HEK293T (cell line): ENCODE data around the gene BMP10.

Source experiments
- CTCF ChIA-PET: fragments of 350-600 bp; formaldehyde crosslinking; extraction: SDS; loops from one replicate; lab custom pipeline; 2021; ENCODE audit warnings: antibody characterized with exemption, inconsistent platforms; lab: Yijun Ruan, JAX
- POLR2A ChIA-PET: fragments of 350-600 bp; formaldehyde crosslinking; extraction: SDS; loops from one replicate; lab custom pipeline; 2020; ENCODE audit warnings: antibody characterized with exemption, inconsistent platforms; lab: Yijun Ruan, JAX
- DNase-seq: peaks from one replicate; pipeline ENCODE4 v3.0.0; 2012; ENCODE audit warnings: mixed read lengths; ENCODE audit errors: extremely low spot score
- ARNT ChIP-seq: fragments of 450-650 bp; IDR thresholded peaks from 2 replicates; pipeline ENCODE4 v1.6.1; 2017; ENCODE audit warnings: mild to moderate bottlenecking
- BHLHE40 ChIP-seq: fragments of 450-650 bp; IDR thresholded peaks from 2 replicates; pipeline ENCODE4 v1.6.1; 2016; ENCODE audit warnings: mild to moderate bottlenecking, moderate library complexity, borderline replicate concordance
- CTBP1 ChIP-seq: fragments of 450-650 bp; IDR thresholded peaks from 2 replicates; pipeline ENCODE4 v1.6.1; 2016; ENCODE audit warnings: borderline replicate concordance
- ELF4 ChIP-seq: fragments of 450-650 bp; IDR thresholded peaks from 2 replicates; pipeline ENCODE4 v1.6.1; 2017; ENCODE audit warnings: antibody characterized with exemption
- FOXA1 ChIP-seq: fragments of 450-650 bp; IDR thresholded peaks from 2 replicates; pipeline ENCODE4 v1.6.1; 2016; ENCODE audit warnings: mild to moderate bottlenecking
- FOXK2 ChIP-seq: fragments of 450-650 bp; IDR thresholded peaks from 2 replicates; pipeline ENCODE4 v1.6.1; 2016; ENCODE audit warnings: mild to moderate bottlenecking
- FOXM1 ChIP-seq: fragments of 450-650 bp; IDR thresholded peaks from 2 replicates; pipeline ENCODE4 v1.6.1; 2017; ENCODE audit warnings: mild to moderate bottlenecking, borderline replicate concordance
- HDGF ChIP-seq: fragments of 450-650 bp; IDR thresholded peaks from 2 replicates; pipeline ENCODE4 v1.6.1; 2017; ENCODE audit warnings: antibody characterized with exemption, borderline replicate concordance
- L3MBTL2 ChIP-seq: fragments of 450-650 bp; conservative IDR thresholded peaks from 2 replicates; pipeline ENCODE4 v1.6.1; 2016; ENCODE audit warnings: mild to moderate bottlenecking
- LEF1 ChIP-seq: fragments of 450-650 bp; IDR thresholded peaks from 2 replicates; pipeline ENCODE4 v1.6.1; 2017; ENCODE audit warnings: mild to moderate bottlenecking, borderline replicate concordance
- NFRKB ChIP-seq: fragments of 450-650 bp; IDR thresholded peaks from 2 replicates; pipeline ENCODE4 v1.6.1; 2016; ENCODE audit warnings: mild to moderate bottlenecking, moderate library complexity
- PKNOX1 ChIP-seq: fragments of 450-650 bp; IDR thresholded peaks from 2 replicates; pipeline ENCODE4 v1.6.1; 2016
- SP1 ChIP-seq: fragments of 450-650 bp; IDR thresholded peaks from 2 replicates; pipeline ENCODE4 v1.6.1; 2017
- SUZ12 ChIP-seq: fragments of 450-650 bp; IDR thresholded peaks from 2 replicates; pipeline ENCODE4 v1.6.1; 2016; ENCODE audit warnings: mild to moderate bottlenecking
- TARDBP ChIP-seq: fragments of 450-650 bp; IDR thresholded peaks from 2 replicates; pipeline ENCODE4 v1.6.1; 2016
- ZNF384 ChIP-seq: fragments of 450-650 bp; IDR thresholded peaks from 2 replicates; pipeline ENCODE4 v1.6.1; 2016

The BMP10 gene

GRCh38 chr2:68831686-68832232 is 39.4 kb downstream of the BMP10 start:
- no peak for TF ChIP-seq ELF4
- no peak for TF ChIP-seq LEF1
- TF ChIP-seq FOXK2, result no peak
- TF ChIP-seq ZNF384, result no peak
- no peak for TF ChIP-seq FOXM1
- no peak for TF ChIP-seq L3MBTL2
- no peak for TF ChIP-seq CTBP1
- no peak for TF ChIP-seq FOXA1
- no peak for TF ChIP-seq PKNOX1
- no peak for TF ChIP-seq NFRKB
- DNase-seq, result no peak
- CTCF ChIA-PET, result no interaction called here
- POLR2A ChIA-PET, result no interaction called here

GRCh38 chr2:68829749-68830148 is 41.4 kb downstream of the BMP10 start:
- DNase-seq, result no peak
- CTCF ChIA-PET, result interaction anchor here (1.0 to 1.1 kb wide), 2 partner anchors 13 to 366 kb away, joined by 3 read pairs; no protein-coding TSS in a partner anchor
- POLR2A ChIA-PET, result no interaction called here
- TF ChIP-seq ARNT (no peak), LEF1 (no peak), ZNF384 (no peak), ELF4 (no peak), FOXA1 (no peak), TARDBP (no peak), NFRKB (no peak), FOXM1 (no peak), FOXK2 (no peak), BHLHE40 (no peak), PKNOX1 (no peak), L3MBTL2 (no peak), SP1 (no peak)

- CTCF ChIA-PET, result interaction anchor here (0.7 to 1.1 kb wide), 2 partner anchors 10 to 13 kb away, joined by 3 to 4 read pairs; no protein-coding TSS in a partner anchor
- POLR2A ChIA-PET, result no interaction called here
- no peak for TF ChIP-seq ELF4
- TF ChIP-seq PKNOX1, result peak; percentile 76
- no peak for TF ChIP-seq LEF1
- TF ChIP-seq SUZ12, result no peak
- TF ChIP-seq FOXA1, result no peak
- TF ChIP-seq HDGF, result no peak
- peak; percentile 53 for DNase-seq
Measured at GRCh38 chr2:68828887-68829708, 42.1 kb downstream of the BMP10 start.

GRCh38 chr2:68827666-68828065 is 43.5 kb downstream of the BMP10 start:
- TF ChIP-seq ELF4 (no peak), PKNOX1 (no peak), TARDBP (no peak), L3MBTL2 (no peak), FOXK2 (no peak), FOXA1 (no peak), SP1 (no peak), SUZ12 (no peak), ZNF384 (no peak), BHLHE40 (no peak), ARNT (no peak), LEF1 (no peak), HDGF (no peak), NFRKB (no peak), FOXM1 (no peak), CTBP1 (no peak)
- DNase-seq, result no peak
- ChIA-PET CTCF (interaction anchor here (0.6 kb wide), 1 partner anchor 9 kb away, joined by 3 read pairs; no protein-coding TSS in a partner anchor), POLR2A (no interaction called here)

GRCh38 chr2:68825866-68826265 is 45.3 kb downstream of the BMP10 start:
- CTCF ChIA-PET, result no interaction called here

More at GRCh38 chr2:68825866-68826265, 45.3 kb downstream of the BMP10 start:
- POLR2A ChIA-PET, result no interaction called here
- no peak for TF ChIP-seq L3MBTL2
- TF ChIP-seq CTBP1, result no peak
- TF ChIP-seq FOXK2, result no peak
- no peak for TF ChIP-seq NFRKB
- TF ChIP-seq TARDBP, result no peak
- TF ChIP-seq ELF4, result no peak
- no peak for TF ChIP-seq LEF1
- TF ChIP-seq BHLHE40, result no peak
- no peak for TF ChIP-seq SP1
- no peak for TF ChIP-seq HDGF
- TF ChIP-seq FOXA1, result no peak
- no peak for TF ChIP-seq FOXM1
- no peak for TF ChIP-seq SUZ12
- TF ChIP-seq PKNOX1, result no peak
- no peak for TF ChIP-seq ZNF384
- DNase-seq, result no peak
